Measurements from ENCODE around the gene DENND6B.
"Not testable (repeated sequence)": the region's sequence is repeated elsewhere in the genome, so short reads cannot be mapped to it uniquely, and the experiment has no call there.

DENND6B gene

DNA sequence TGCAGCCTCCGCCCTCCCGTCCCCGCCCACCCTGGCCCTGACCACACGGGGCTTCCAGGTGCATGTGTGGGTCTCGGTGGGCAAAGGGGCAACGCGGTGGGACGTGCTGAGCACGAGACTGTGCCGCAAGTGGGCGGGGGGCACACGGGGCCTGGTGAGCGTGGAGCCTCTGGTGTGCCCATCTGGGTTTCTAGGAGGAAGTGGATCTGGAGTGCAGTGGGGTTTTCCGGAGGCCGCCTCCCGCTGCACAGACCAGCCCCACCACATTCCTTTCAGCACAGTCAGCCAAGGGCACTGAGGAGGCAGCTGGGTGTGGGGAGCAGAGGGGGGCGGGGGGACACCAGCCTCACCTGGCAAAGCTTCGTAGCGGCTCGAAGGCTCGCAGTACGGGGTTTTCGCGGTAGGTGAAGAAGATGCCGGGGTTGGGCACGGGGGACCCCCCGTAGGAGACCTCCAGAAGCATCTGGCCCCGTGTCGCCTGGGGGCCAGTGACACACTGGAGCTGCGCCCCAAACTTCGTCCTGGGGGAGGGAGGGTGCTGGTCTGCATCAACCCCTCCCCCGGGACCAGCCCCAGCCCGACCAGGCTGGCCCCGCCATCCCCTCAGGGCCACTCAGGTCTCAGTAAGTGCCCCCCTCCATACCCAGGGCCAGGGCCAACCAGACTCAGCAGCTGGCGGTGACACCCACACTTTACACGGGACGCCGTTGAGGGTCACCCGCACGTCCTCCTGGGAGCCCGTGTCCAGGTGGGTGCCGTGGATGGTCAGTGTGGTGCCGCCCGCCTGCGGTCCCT lies 44.3 kb downstream of the DENND6B start:
- no peak for DNase-seq

- DNase-seq = no peak
Measured at GRCh38 chr22:50281957-50282356, 44.9 kb downstream of the DENND6B start.

GRCh38 chr22:50281384-50281760 lies 45.4 kb downstream of the DENND6B start:
- DNase-seq = no peak

- DNase-seq = no peak
Measured at GRCh38 chr22:50280708-50281383, 46.0 kb downstream of the DENND6B start.

- no peak for DNase-seq
Measured at GRCh38 chr22:50280022-50280707, 46.6 kb downstream of the DENND6B start.

GRCh38 chr22:50278956-50279619 lies 47.7 kb downstream of the DENND6B start:
- DNase-seq = no peak

DNA sequence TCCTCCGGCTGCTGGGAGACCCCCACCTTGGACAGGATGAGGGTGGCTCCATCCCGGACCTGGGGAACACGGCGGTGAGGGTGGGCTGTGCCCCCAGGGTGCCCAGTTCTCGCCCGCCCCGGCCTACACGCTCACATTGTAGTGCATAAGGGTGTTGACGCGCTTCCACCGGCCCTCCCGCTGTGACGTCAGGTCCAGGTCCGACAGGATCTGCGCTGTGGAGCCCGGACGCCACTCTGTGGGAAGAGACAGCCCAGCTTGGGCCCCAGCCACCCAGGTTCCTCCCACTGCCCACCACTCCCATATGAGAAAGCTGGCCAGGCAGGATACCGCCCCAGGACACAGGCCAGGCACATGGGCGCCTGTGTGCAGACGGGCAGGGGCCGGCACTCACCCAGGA lies 48.4 kb downstream of the DENND6B start:
- DNase-seq = no peak

GRCh38 chr22:50277761-50278160 lies 49.1 kb downstream of the DENND6B start:
- DNase-seq = no peak

- DNase-seq = no peak
Measured at GRCh38 chr22:50276143-50276542, 50.7 kb downstream of the DENND6B start.

DNA sequence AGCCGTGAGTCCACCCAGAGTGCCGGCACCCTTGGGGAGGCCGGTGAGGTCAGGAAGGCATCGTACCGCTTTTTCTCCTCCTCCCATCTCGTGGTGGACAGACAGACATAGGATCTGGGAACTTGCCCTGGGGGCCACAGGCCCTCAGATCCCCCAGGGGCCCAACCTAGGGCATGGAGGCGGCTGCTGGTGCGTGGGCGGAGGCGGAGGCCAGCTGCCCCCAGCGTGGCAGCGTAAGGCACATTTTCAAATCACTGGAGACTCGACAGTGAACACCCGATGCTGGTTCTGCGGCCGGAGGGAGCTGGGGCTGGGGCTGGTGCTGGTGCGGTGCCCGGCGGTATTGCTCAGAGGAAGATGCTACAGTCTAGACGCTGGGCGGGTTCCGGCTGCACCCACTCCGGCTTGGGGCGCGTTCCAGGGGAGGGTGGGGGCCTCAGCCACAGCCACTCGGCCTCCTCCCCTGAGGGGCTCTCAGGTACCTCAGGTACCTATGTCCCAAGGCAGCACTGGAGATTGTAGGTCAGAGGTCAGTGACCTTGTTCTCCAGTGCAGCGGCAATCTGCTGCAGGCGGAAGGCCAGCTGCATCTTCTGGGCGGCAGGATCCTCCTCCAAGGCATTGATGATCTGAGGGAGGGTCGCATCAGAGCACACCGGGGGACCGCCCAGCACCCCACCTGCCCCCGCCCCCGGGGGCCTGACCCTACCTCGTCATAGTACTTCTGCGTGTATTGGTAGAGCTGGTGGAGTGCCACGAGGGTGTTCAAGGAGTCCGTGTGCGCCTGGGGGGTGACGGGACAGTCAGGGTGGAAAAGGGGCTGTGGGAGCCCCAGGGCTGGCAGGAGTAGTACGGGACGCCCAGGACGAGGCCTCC lies 51.4 kb downstream of the DENND6B start:
- DNase-seq = no peak

DNA sequence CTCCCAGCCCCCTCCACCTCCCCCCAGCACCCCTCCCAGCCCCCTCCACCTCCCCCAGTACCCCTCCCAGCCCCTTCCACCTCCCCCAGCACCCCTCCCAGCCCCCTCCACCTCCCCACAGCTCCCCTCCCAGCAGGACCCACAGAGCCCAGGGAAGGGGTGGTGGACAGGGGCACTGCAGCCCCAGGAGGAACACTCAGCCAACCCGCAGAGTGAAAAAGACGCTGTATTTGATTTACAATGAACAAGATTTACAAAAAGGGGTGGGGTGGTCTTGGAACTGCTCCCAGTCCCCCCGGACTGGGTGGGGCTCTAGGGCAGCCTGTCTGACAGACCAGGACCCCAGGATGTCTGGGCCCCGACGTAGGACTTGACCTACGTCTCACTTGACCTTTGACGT lies 52.0 kb downstream of the DENND6B start:
- DNase-seq = no peak

GRCh38 chr22:50274311-50274710 lies 52.5 kb downstream of the DENND6B start:
- DNase-seq = no peak

DNA sequence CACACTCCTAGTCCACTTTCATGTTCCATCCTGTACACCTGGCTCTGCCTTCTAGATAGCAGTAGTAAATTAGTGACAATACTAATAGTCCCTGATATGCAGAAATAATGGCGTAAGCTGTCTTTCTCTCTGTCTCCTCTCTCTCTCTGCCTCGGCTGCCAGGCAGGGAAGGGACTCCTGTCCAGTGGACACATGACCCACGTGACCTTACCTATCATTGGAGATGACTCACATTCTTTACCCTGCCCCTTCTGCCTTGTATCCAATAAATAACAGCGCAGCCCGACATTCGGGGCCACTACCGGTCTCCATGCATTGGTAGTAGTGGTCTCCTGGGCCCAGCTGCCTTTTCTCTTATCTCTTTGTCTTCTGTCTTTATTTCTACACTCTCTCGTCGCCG lies 53.0 kb downstream of the DENND6B start:
- DNase-seq = not testable (repeated sequence)

DNA sequence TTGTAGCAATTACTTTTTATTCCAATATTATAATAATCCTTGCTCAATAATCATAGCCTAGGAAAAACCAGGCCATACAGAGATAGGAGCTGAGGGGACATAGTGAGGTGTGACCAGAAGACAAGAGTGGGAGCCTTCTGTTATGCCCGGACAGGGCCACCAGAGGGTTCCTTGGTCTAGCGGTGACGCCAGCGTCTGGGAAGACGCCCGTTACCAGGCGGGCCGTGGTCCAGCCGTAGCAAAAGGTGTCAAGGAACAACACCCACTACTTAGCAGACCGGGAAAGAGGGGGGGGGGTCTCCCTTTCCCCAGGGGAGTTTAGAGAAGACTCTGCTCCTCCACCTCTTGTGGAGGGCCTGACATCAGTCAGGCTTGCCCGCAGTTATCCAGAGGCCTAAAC lies 53.5 kb downstream of the DENND6B start:
- DNase-seq = not testable (repeated sequence)

DNA sequence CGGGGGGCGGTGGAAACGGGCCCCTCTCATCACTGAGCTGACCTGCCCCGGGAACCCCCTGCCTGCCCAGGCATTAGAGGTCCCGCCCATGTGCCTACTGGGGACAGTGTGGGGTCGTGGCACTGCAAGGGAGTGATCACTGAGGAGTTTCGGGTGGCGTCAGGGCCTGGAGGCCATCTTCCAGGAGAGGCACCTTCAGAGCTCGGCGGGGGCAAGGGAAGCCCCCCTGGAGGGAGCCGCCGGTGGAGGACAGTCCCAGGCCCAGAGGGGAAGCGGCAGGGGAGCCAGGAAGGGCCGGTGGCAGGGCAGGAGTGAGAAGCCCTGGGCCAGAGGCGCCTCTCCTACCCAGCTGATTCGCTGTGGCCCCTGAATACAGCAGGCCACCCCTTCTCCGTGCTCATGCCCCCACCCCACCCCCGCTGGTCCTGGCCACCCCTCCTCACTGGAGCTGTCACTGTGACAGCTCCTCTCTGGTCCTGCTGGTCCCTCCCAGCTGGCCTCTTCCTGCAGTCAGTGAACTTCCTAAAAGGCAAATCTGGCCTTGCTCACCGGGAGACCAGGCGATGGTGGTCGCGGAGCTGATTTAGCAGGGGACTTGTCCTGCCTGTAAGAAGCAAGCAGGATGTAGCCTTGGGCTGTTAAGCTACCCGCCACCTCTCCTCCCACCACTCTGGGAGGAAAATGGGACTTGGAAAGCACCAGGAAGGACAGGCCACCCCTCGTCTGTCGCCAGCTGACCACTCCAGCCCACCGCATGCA lies 54.6 kb downstream of the DENND6B start:
- DNase-seq = no peak

DNA sequence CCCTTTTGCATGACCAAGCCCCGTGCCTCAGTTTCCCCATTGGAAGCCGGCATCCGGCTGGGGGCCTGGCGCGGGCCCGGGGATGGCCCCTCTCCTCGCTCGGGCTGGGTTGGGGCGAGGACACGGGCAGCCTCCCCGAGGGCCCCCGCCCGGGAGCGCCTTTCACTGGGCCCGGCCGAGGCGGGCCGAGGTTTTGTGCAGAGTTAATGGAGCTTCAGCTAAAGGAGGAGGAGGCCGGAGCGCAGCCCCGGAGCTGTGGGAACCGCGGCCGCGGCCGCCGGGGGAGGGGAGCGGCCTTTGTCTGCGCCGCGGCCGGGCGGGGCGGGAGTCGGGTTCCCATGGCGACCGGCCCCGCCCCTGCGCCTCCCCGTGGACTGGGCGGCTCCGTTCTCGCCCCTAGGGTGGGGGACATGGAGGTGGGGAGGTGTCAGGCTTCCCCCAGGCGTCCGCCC lies 55.3 kb downstream of the DENND6B start:
- DNase-seq = no peak

DNA sequence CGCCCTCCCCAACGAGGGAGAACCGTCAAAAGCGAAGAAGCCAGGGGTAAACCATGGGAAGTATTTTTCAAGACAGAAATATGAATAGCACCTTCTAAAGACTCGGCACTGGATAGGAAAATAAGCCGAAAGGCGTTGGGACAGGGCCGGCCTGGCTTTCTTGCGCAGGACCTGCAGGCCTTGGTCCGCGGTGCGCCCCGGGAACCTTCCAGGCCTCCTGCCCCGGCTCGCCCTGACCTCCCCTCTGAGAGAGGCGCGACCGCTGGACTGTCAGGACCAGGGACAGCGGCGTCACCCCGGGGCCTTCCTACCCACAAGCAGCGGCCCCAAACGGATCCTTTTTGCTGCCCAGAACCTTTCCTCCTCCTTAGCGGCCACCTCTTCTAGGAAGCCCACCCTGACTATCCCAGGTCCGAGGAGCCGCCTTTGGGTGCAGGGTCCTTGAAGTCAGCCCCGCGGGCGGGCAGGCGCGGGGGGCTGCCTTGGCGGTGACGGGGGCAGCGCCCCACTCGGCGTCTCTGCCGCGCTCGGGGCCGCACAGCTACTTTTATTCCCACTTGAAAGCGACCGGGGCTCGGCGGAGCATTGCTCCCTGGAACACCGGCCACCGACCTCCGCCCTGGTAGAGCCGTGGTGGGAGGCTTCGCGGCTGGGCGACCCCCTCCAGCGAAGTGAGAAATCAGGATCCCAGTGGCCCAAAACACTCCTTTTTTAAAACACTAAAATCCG lies 56.0 kb downstream of the DENND6B start:
- no peak for DNase-seq

GRCh38 chr22:50269970-50270665 lies 56.7 kb downstream of the DENND6B start, which contains the start of gene MAPK11:
TSS of gene MAPK11 (minus strand) at chr22:50270380. CDS start at chr22:50270292, 88 bp downstream.
- no peak for DNase-seq

DNA sequence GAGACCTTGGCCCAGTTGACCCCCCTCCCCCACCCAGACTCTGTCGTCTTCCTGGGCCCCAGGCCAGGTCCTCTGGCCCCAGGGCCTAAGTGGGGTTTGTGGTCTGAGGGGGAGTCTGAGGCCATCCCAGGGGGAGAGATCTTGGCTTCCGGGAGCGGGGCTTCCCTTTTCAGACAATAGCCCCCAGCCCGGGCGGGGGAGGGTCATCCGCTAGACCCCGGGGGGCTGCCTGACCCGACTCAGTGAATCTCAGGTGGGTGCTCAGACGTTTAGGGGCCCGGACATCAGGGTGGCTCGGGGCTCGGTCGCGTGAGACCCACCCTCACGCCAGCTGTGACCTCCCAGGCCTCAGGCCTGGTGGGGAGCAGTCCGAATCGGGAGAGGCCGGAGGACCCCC lies 57.2 kb downstream of the DENND6B start:
- DNase-seq = no peak

DNA sequence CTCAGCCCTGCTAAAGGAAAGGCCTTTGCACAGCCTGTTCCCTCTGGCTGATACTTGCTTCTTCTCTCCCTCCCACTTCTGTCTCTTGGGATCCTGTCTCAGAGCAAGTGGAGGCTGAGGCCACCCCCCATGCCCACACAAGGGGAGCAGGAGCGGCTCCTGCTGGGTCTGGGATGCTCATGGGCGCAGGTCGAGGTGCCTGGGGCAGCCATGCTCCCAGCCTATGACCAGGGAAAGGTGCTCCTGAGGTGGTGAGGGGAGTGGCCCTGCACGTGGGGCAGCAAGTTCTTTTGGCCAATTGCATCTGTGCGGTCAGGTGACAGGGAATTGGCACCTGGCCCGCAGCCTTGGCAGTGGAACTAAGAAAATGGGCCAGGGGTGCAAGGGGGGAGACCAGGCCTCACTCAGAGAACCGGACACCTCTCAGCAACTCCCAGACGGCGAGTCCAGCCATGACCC lies 58.1 kb downstream of the DENND6B start:
- DNase-seq = no peak
